Activated T-cell treated with anti-CD3 and anti-CD28 coated beads for 1 hour (primary cell): ENCODE data around the gene IL1R1.
"Not testable (repeated sequence)": the region's sequence is repeated elsewhere in the genome, so short reads cannot be mapped to it uniquely, and the experiment has no call there.

Source experiments
- DNase-seq: peaks from one replicate; pipeline ENCODE4 v3.0.0-alpha.2; 2020; ENCODE audit warnings: low read depth

The IL1R1 gene

GRCh38 chr2:102110596-102111334 is 31.8 kb upstream of the IL1R1 start:
- no peak for DNase-seq

- DNase-seq = no peak
Measured at GRCh38 chr2:102111823-102112222, 30.7 kb upstream of the IL1R1 start.

- DNase-seq = no peak
Measured at GRCh38 chr2:102112271-102112670, 30.3 kb upstream of the IL1R1 start.

- DNase-seq = no peak
Measured at GRCh38 chr2:102112692-102113665, 29.6 kb upstream of the IL1R1 start.

GRCh38 chr2:102114290-102114721 is 28.2 kb upstream of the IL1R1 start:
- DNase-seq = no peak

- no peak for DNase-seq
Measured at GRCh38 chr2:102114851-102115497, 27.6 kb upstream of the IL1R1 start.

- DNase-seq = no peak
Measured at GRCh38 chr2:102116630-102117471, 25.7 kb upstream of the IL1R1 start.

- DNase-seq = no peak
Measured at GRCh38 chr2:102117472-102117858, 25.1 kb upstream of the IL1R1 start.

- DNase-seq = no peak
Measured at GRCh38 chr2:102119255-102119654, 23.3 kb upstream of the IL1R1 start.

- no peak for DNase-seq
Measured at GRCh38 chr2:102120261-102120660, 22.3 kb upstream of the IL1R1 start.

GRCh38 chr2:102120701-102121159 is 21.8 kb upstream of the IL1R1 start:
- DNase-seq = no peak

GRCh38 chr2:102122115-102122514 is 20.4 kb upstream of the IL1R1 start:
- no peak for DNase-seq

- DNase-seq = no peak
Measured at GRCh38 chr2:102122909-102123308, 19.6 kb upstream of the IL1R1 start.

GRCh38 chr2:102124421-102124820 is 18.1 kb upstream of the IL1R1 start:
- not testable (repeated sequence) for DNase-seq

GRCh38 chr2:102126169-102126568 is 16.4 kb upstream of the IL1R1 start:
- no peak for DNase-seq

- DNase-seq = no peak
Measured at GRCh38 chr2:102126660-102127059, 15.9 kb upstream of the IL1R1 start.

- no peak for DNase-seq
Measured at GRCh38 chr2:102129082-102129481, 13.5 kb upstream of the IL1R1 start.

GRCh38 chr2:102129951-102130646 is 12.4 kb upstream of the IL1R1 start:
- no peak for DNase-seq

GRCh38 chr2:102130647-102130991 is 11.9 kb upstream of the IL1R1 start:
- no peak for DNase-seq

- no peak for DNase-seq
Measured at GRCh38 chr2:102131564-102131963, 11.0 kb upstream of the IL1R1 start.

GRCh38 chr2:102137138-102137537 is 5.4 kb upstream of the IL1R1 start:
- DNase-seq = no peak
